HepG2 (cell line): Measurements from ENCODE around the gene POLR3K. TPM values are rescaled to one million over a fixed set of nuclear protein-coding genes. Genes with fewer than 3 reads are reported as not detected.

Source experiments
- ELF3 ChIP-seq: IDR thresholded peaks from 2 replicates; pipeline ENCODE4 v1.6.1; 2016; ENCODE audit warnings: missing genetic modification reagents, missing compliant biosample characterization
- ERF ChIP-seq: IDR thresholded peaks from 2 replicates; pipeline ENCODE4 v1.6.1; 2018; ENCODE audit warnings: missing biosample characterization, missing genetic modification reagents
- HNRNPLL ChIP-seq: fragments of 200-400 bp; formaldehyde crosslinking; IDR thresholded peaks from 2 replicates; pipeline ENCODE4 v1.6.1; 2017; ENCODE audit warnings: mild to moderate bottlenecking, low read depth, low read length; ENCODE audit not compliant: poor library complexity, severe bottlenecking
- HOXA9 ChIP-seq: sonication (generic); formaldehyde crosslinking; IDR thresholded peaks from 2 replicates; pipeline ENCODE4 v1.8.1; 2022; ENCODE audit warnings: missing genetic modification reagents, mild to moderate bottlenecking, moderate library complexity, borderline replicate concordance
- LCORL ChIP-seq, 2 experiments: fragments of 450-650 bp in 1 of 2; sonication (generic) in 1 of 2; formaldehyde crosslinking in 1 of 2; IDR thresholded peaks; 2 replicates each; pipeline versions ENCODE4 v1.5.0 to v1.6.1; 2017 to 2020; ENCODE audit warnings: antibody characterized with exemption in 1 of 2, missing genetic modification reagents in 1 of 2
- MXI1 ChIP-seq: IDR thresholded peaks from 3 replicates; pipeline ENCODE4 v1.6.1; 2012; ENCODE audit warnings: low read depth, low read length, inconsistent platforms, borderline replicate concordance
- NAIF1 ChIP-seq: sonication (generic); formaldehyde crosslinking; IDR thresholded peaks from 2 replicates; pipeline ENCODE4 v1.5.0; 2020; ENCODE audit warnings: mild to moderate bottlenecking, missing genetic modification reagents, borderline replicate concordance
- NR2C2 ChIP-seq: sonication (generic); formaldehyde crosslinking; IDR thresholded peaks from 2 replicates; pipeline ENCODE4 v1.4.0; 2020; ENCODE audit warnings: missing genetic modification reagents, mild to moderate bottlenecking, moderate library complexity, borderline replicate concordance
- SALL1 ChIP-seq: sonication (generic); formaldehyde crosslinking; IDR thresholded peaks from 2 replicates; pipeline ENCODE4 v1.8.0; 2022; ENCODE audit warnings: mild to moderate bottlenecking, missing genetic modification reagents
- THAP11 ChIP-seq: IDR thresholded peaks from 2 replicates; pipeline ENCODE4 v1.6.1; 2016; ENCODE audit warnings: missing biosample characterization, missing genetic modification reagents
- THRA ChIP-seq: sonication (generic); formaldehyde crosslinking; IDR thresholded peaks from 2 replicates; pipeline ENCODE4 v1.4.0; 2020; ENCODE audit warnings: missing genetic modification reagents, borderline replicate concordance
- ZFP90 ChIP-seq: sonication (generic); formaldehyde crosslinking; IDR thresholded peaks from 2 replicates; pipeline ENCODE4 v1.8.0; 2022; ENCODE audit warnings: missing genetic modification reagents, mild to moderate bottlenecking, inconsistent platforms, borderline replicate concordance
- ZFX ChIP-seq: sonication (generic); formaldehyde crosslinking; IDR thresholded peaks from 2 replicates; pipeline ENCODE4 v1.4.0; 2020; ENCODE audit warnings: mild to moderate bottlenecking, low read depth, missing genetic modification reagents, moderate library complexity
- ZIK1 ChIP-seq: sonication (generic); formaldehyde crosslinking; IDR thresholded peaks from 2 replicates; pipeline ENCODE4 v1.5.0; 2020; ENCODE audit warnings: mild to moderate bottlenecking, low read depth, missing genetic modification reagents, borderline replicate concordance
- ZNF225 ChIP-seq: sonication (generic); formaldehyde crosslinking; IDR thresholded peaks from 2 replicates; pipeline ENCODE4 v1.4.0; 2020; ENCODE audit warnings: mild to moderate bottlenecking, missing genetic modification reagents
- ZNF232 ChIP-seq: sonication (generic); formaldehyde crosslinking; IDR thresholded peaks from 2 replicates; pipeline ENCODE4 v1.4.0; 2020; ENCODE audit warnings: missing genetic modification reagents, borderline replicate concordance
- ZNF691 ChIP-seq: sonication (generic); formaldehyde crosslinking; IDR thresholded peaks from 2 replicates; pipeline ENCODE4 v1.4.0; 2020; ENCODE audit warnings: missing genetic modification reagents, low read depth, mild to moderate bottlenecking, borderline replicate concordance
- ZNF850 ChIP-seq: sonication (generic); formaldehyde crosslinking; conservative IDR thresholded peaks from 2 replicates; pipeline ENCODE4 v1.9.0; 2021; ENCODE audit warnings: mild to moderate bottlenecking, missing genetic modification reagents
- ZSCAN25 ChIP-seq: sonication (generic); formaldehyde crosslinking; IDR thresholded peaks from 2 replicates; pipeline ENCODE4 v1.8.0; 2022; ENCODE audit warnings: mild to moderate bottlenecking, missing genetic modification reagents
- polyA plus RNA-seq, 8 experiments: library from polyadenylated mRNA; depleted of rRNA in 3 of 8; stranded (reverse) in 7 of 8; unstranded in 1 of 8; fragments of >200 nt; fragmentation: Illumina TruSeq in 4 of 8; extraction: Trizol in 4 of 8; gene quantifications; 2 replicates each; pipeline versions ENCODE4 v1.2.1 to v1.2.3, GENCODE V29; 2011 to 2016; ENCODE audit warnings: low read depth in 4 of 8, missing spikeins in 1 of 8, mixed read lengths in 1 of 8; ENCODE audit not compliant: insufficient read depth in 1 of 8
- total RNA-seq, 5 experiments: library from RNA; depleted of rRNA; stranded (reverse); fragments of >200 nt; fragmentation: Illumina TruSeq; extraction: Trizol; gene quantifications; 2 replicates each; pipeline ENCODE4 v1.2.3, GENCODE V29; 2016; ENCODE audit warnings: low read depth in 1 of 5
- TF ChIP-seq, protein P1 (sequence below): IDR thresholded peaks from 2 replicates; pipeline ENCODE4 v1.6.1; 2016; ENCODE audit warnings: missing compliant biosample characterization, missing genetic modification reagents, borderline replicate concordance
- TF ChIP-seq, protein P2 (sequence below): IDR thresholded peaks from 2 replicates; pipeline ENCODE4 v1.6.1; 2016
- TF ChIP-seq, protein P3 (sequence below): sonication (generic); formaldehyde crosslinking; IDR thresholded peaks from 2 replicates; pipeline ENCODE4 v1.5.1; 2020; ENCODE audit warnings: missing genetic modification reagents, mild to moderate bottlenecking, borderline replicate concordance

The POLR3K gene
- total and polyA plus RNA-seq, 2 of the 13 experiments (the other 11 are each of a cell fraction or from before 2014, with no cell fraction given): 14.8 to 18.8 TPM

DNA sequence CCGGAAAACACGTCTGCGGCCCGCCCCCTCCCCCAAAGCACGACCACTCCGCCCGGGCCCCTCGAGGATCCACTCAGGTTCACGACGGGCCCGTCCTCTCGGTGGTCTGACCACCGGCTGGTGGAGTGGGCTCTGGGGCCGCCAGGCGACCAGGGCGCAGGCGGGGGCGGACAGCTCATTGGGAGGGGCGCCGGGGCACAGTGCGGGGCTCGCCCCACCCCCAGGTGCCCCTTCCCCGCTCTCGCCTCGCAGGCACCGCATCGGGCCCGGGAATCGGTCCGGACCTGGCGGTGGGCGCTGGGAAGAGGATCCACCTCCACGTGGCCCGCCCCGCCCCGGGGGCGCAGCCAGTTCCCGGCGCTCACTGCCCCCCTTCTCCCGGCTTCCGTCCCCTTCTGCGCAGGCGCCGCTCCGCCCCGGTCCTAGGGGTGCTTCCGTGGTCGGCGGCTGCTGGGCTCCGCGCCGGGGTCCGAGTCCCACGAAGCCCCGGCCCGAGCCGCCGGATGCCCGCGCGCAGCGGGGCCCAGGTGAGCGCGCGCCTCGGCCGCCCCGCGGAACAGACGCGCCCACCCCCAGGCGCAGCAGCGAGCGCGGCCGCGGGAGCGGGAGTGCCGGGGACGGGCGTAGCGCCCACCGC is 24.5 kb upstream of the POLR3K start, which contains the start of gene MPG (continued):
- TF ChIP-seq SALL1 (CRISPR knock-in tag) (peak; percentile 31; the same call in 1 of the 2 replicates), THRA (CRISPR knock-in tag) (peak; percentile 60; the same call in 1 of the 2 replicates), ZSCAN25 (CRISPR knock-in tag) (no peak), ZFP90 (0 out of 2 replicates have a peak, but pooled peaks have one; percentile 59), ZNF225 (CRISPR knock-in tag) (no peak), ELF3 (CRISPR knock-in tag) (peak; percentile 44; the same call in 1 of the 2 replicates), NR2C2 (CRISPR knock-in tag) (peak; percentile 24; the same call in 1 of the 2 replicates), ZNF850 (CRISPR knock-in tag) (0 out of 2 replicates have a peak, but pooled peaks have one; percentile 28), ZIK1 (CRISPR knock-in tag) (0 out of 2 replicates have a peak, but pooled peaks have one; percentile 65), NAIF1 (no peak), ZNF691 (peak; percentile 26; the same call in 1 of the 2 replicates), ZNF232 (0 out of 2 replicates have a peak, but pooled peaks have one; percentile 32), MXI1 (peak; percentile 93; the same call in 2 of the 3 replicates), LCORL (IDR thresholded peaks at IDR 0.05) (no peak), LCORL (CRISPR knock-in tag; IDR thresholded peaks at IDR 0.05) (no peak), HNRNPLL (no peak), ZFX (CRISPR knock-in tag) (peak; percentile 55; the same call in 1 of the 2 replicates), HOXA9 (CRISPR knock-in tag) (no peak), ERF (CRISPR knock-in tag) (peak; percentile 44; the same call in 1 of the 2 replicates), THAP11 (CRISPR knock-in tag) (peak; percentile 63; the same call in 1 of the 2 replicates)
- TF ChIP-seq, protein P1, sequence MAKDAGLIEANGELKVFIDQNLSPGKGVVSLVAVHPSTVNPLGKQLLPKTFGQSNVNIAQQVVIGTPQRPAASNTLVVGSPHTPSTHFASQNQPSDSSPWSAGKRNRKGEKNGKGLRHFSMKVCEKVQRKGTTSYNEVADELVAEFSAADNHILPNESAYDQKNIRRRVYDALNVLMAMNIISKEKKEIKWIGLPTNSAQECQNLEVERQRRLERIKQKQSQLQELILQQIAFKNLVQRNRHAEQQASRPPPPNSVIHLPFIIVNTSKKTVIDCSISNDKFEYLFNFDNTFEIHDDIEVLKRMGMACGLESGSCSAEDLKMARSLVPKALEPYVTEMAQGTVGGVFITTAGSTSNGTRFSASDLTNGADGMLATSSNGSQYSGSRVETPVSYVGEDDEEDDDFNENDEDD: peak; percentile 80; the same call in 1 of the 2 replicates
- TF ChIP-seq, protein P2, sequence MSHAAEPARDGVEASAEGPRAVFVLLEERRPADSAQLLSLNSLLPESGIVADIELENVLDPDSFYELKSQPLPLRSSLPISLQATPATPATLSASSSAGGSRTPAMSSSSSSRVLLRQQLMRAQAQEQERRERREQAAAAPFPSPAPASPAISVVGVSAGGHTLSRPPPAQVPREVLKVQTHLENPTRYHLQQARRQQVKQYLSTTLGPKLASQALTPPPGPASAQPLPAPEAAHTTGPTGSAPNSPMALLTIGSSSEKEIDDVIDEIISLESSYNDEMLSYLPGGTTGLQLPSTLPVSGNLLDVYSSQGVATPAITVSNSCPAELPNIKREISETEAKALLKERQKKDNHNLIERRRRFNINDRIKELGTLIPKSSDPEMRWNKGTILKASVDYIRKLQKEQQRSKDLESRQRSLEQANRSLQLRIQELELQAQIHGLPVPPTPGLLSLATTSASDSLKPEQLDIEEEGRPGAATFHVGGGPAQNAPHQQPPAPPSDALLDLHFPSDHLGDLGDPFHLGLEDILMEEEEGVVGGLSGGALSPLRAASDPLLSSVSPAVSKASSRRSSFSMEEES (CRISPR knock-in tag): no peak
- TF ChIP-seq, protein P3, sequence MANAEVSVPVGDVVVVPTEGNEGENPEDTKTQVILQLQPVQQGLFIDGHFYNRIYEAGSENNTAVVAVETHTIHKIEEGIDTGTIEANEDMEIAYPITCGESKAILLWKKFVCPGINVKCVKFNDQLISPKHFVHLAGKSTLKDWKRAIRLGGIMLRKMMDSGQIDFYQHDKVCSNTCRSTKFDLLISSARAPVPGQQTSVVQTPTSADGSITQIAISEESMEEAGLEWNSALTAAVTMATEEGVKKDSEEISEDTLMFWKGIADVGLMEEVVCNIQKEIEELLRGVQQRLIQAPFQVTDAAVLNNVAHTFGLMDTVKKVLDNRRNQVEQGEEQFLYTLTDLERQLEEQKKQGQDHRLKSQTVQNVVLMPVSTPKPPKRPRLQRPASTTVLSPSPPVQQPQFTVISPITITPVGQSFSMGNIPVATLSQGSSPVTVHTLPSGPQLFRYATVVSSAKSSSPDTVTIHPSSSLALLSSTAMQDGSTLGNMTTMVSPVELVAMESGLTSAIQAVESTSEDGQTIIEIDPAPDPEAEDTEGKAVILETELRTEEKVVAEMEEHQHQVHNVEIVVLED (CRISPR knock-in tag): no peak
